ENCODE data around the gene RAB33A.

DNA sequence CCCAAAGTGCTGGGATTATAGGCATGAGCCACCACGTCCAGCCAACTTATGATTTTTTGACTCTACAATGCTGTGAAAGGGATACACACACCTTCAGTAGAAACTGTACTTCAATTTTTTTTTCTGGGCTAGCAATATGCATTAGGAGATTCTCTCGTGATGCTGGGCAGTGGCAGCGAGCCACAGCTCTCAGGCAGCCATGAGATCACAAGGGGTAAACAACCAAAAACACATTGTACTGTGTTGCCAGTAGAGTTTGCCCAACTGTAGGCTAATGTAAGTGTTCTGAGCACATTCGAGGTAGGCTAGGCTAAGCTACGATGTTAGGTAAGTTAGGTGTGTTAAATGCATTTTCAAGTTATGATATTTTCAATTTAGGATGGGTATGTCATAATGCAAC, 25.7 kb downstream of the RAB33A start:
- TF ChIP-seq, protein P1, sequence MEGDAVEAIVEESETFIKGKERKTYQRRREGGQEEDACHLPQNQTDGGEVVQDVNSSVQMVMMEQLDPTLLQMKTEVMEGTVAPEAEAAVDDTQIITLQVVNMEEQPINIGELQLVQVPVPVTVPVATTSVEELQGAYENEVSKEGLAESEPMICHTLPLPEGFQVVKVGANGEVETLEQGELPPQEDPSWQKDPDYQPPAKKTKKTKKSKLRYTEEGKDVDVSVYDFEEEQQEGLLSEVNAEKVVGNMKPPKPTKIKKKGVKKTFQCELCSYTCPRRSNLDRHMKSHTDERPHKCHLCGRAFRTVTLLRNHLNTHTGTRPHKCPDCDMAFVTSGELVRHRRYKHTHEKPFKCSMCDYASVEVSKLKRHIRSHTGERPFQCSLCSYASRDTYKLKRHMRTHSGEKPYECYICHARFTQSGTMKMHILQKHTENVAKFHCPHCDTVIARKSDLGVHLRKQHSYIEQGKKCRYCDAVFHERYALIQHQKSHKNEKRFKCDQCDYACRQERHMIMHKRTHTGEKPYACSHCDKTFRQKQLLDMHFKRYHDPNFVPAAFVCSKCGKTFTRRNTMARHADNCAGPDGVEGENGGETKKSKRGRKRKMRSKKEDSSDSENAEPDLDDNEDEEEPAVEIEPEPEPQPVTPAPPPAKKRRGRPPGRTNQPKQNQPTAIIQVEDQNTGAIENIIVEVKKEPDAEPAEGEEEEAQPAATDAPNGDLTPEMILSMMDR (IDR thresholded peaks at IDR 0.05; ENCODE audit: insufficient read depth, low read depth, low read length) = no peak
- TF ChIP-seq EZH2 (IDR thresholded peaks at IDR 0.05; ENCODE audit: insufficient read depth, low read length) = no peak

All from astrocyte (in vitro differentiated cells and primary cell).